ENCODE measurements around the gene PPIE.

PPIE gene

GRCh38 chr1:39757501-39757900, 18.8 kb downstream of the PPIE start:
- no peak overlapping the region for H3K4me3 ChIP-seq (ENCODE audit: low read depth, low read length)
- no peak for DNase-seq (ENCODE audit: low read depth)
- TF ChIP-seq CTCF (IDR thresholded peaks at IDR 0.05; ENCODE audit: low read depth, low read length, missing control alignments) = no peak

GRCh38 chr1:39758556-39759435, 20.1 kb downstream of the PPIE start:
- DNase-seq (ENCODE audit: low read depth) = no peak
- H3K4me3 ChIP-seq (ENCODE audit: low read depth, low read length) = no peak overlapping the region

GRCh38 chr1:39759436-39759726, 20.7 kb downstream of the PPIE start:
- DNase-seq (ENCODE audit: low read depth) = no peak
- TF ChIP-seq CTCF (IDR thresholded peaks at IDR 0.05; ENCODE audit: low read depth, low read length, missing control alignments) = no peak
- no peak overlapping the region for H3K4me3 ChIP-seq (ENCODE audit: low read depth, low read length)

More at GRCh38 chr1:39758556-39759435, 20.1 kb downstream of the PPIE start:
- no peak for TF ChIP-seq CTCF (IDR thresholded peaks at IDR 0.05; ENCODE audit: low read depth, low read length, missing control alignments)

- no peak for DNase-seq (ENCODE audit: low read depth)
- no peak overlapping the region for H3K4me3 ChIP-seq (ENCODE audit: low read depth, low read length)
- no peak for TF ChIP-seq CTCF (IDR thresholded peaks at IDR 0.05; ENCODE audit: low read depth, low read length, missing control alignments)
These were observed 21.7 kb downstream of the PPIE start for GRCh38 chr1:39760074-39761008.

- no peak overlapping the region for H3K4me3 ChIP-seq (ENCODE audit: low read depth, low read length)
- TF ChIP-seq CTCF (IDR thresholded peaks at IDR 0.05; ENCODE audit: low read depth, low read length, missing control alignments) = no peak
- DNase-seq (ENCODE audit: low read depth) = no peak
These were observed 22.3 kb downstream of the PPIE start for GRCh38 chr1:39761016-39761415.

GRCh38 chr1:39761557-39762260, 23.0 kb downstream of the PPIE start:
- no peak for TF ChIP-seq CTCF (IDR thresholded peaks at IDR 0.05; ENCODE audit: low read depth, low read length, missing control alignments)
- no peak for DNase-seq (ENCODE audit: low read depth)
- H3K4me3 ChIP-seq (ENCODE audit: low read depth, low read length) = no peak overlapping the region

All from GM12864 (cell line).